GM19324 (cell line): ENCODE measurements around the gene TRIM45.
"Not testable (repeated sequence)": the region's sequence is repeated elsewhere in the genome, so short reads cannot be mapped to it uniquely, and the experiment has no call there.

Experiments used
- ATAC-seq: cut with Tn5 transposase; IDR thresholded peaks from one replicate; pipeline ENCODE4 v1.9.1; 2021; ENCODE audit warnings: mild to moderate bottlenecking, moderate library complexity; ENCODE audit not compliant: unreplicated experiment, low FRiP score

Gene TRIM45

GRCh38 chr1:117136749-117137148, 15.2 kb upstream of the TRIM45 start:
- ATAC-seq = no peak

DNA sequence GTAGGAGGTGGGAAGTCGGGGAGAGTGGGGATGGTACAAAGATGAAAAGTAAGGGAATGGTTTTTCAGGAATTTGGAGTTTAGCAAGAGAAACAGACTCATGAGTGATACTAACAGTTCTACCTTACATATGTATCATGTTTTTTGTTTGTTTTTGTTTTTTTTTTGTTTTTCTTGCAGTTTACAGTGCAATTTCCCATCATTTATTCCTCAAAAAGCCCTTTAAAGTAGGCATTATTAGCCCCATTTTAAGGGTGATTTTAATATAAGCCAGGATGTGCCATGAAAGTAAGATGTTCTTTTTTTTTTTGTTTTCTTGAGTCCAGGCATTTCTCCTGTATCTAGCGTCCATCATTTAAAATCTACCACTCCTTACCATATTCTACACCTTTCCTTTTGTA, 13.8 kb upstream of the TRIM45 start:
- no peak for ATAC-seq

- ATAC-seq = no peak
These were observed 9.0 kb upstream of the TRIM45 start for GRCh38 chr1:117130526-117130925.

- no peak for ATAC-seq
These were observed 7.0 kb upstream of the TRIM45 start for GRCh38 chr1:117128323-117129079.

DNA sequence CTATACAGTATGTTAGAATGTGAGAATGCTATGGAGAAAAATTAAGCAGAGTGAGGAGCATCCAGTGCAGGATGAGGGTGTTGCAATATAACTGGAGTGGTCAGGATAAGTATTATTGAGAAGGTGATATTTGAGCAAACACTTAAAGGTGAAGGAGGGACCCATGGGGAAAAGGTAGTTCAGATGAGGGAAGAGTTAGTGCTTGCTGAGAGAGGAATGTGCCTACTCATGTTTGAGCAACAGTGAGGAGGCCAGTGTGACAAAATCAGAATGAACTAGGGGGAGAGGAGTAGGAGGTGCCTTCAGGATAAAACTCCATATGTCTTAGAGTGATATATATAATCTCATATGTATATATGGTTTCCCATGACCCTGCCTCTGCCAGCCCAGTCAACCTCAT, 6.2 kb upstream of the TRIM45 start:
- no peak for ATAC-seq

- ATAC-seq = no peak
These were observed 3.1 kb upstream of the TRIM45 start for GRCh38 chr1:117124661-117125060.

DNA sequence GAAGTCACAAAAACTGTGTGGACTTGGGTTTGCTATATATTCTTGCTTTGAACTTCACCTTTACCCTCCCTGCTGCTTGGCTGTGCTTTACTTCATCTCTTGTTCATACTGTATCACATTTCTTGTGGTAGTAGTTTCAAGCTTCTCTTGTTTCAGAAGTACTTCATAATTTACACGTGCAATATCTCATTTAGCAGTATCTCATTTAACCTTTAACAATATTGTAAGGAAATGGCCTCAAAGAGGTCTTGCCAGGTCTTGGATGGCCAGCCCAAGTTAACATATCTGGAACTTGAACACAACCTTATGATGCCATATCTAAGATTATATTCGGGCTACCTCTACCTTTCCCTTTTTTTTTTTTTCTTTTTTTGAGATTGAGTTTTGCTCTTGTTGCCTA, 1.7 kb upstream of the TRIM45 start:
- no peak for ATAC-seq

GRCh38 chr1:117122330-117123025, 929 bp upstream of the TRIM45 start:
- no peak for ATAC-seq

- ATAC-seq = no peak
These were observed 568 bp downstream of the TRIM45 start for GRCh38 chr1:117120774-117121588.

DNA sequence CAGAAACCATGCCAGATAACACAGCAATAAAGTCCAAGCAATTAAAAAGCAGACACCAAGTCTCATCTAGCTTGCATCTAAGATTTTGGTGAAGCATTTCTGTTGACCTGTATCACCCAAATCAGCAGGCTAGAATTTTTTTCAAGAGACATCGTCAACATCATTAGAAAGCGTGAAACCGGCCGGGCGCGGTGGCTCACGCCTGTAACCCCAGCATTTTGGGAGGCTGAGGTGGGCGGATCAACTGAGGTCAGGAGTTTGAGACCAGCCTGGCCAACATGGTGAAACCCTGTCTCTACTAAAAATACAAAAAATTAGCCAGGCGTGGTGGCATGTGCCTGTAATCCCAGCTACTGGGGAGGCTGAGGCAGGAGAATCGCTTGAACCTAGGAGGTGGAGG, 2.4 kb downstream of the TRIM45 start:
- not testable (repeated sequence) for ATAC-seq

DNA sequence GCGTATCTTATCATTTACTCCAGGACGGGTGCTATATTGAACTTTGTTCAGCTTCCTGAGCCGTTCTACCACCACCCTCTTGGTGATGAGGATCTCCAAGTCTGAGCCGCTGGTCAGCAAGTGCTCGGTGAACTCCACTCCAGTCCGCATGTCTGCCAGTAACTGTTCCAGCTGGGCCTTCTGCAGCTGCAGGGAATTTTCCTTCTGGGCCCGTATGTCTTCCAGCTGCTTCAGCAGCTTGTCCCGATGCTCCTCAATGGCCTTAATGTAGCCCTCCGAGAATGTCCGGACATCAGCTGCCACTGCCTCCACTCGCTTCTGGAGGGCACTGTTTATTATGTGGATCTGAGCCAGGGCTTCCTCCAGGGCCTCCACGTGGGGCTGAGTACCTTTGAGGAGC, 3.4 kb downstream of the TRIM45 start:
- ATAC-seq = no peak

DNA sequence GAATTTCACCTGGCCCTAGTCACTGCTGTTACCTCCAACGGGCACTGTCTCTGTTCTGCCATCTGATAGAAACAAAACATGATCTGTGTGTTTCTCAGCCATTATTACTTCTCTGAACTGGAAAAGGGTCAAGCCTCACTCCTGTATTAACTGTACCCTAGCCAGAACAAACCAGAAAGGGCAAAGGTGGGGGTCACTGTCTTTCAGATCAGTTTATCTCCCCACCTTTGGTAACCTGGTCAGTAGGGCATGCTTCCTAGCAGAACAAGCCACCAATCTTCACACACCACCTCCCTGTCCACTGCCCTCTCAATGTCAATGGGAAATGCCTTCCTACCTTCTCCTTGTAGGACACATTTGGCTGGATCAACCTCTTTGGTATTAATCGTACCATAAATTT, 3.9 kb downstream of the TRIM45 start:
- no peak for ATAC-seq

DNA sequence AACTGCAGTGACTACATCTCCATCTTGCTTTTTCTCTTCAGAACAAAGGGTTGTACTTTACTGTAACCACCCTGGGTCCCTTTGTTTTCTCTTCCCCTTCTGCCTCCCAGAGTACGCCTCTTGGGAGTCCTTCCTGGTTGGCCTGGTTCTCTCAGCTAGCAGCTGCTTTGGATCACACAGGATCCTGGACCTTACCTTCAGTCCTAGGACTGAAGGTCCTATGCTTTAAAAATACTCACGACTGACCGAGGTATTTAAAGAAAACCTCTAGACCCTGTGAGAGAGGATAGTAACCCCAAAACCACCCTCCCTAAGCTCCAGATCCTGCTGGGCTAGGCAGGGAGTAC, 4.8 kb downstream of the TRIM45 start:
- ATAC-seq = no peak

GRCh38 chr1:117116090-117116783, 5.3 kb downstream of the TRIM45 start:
- ATAC-seq = no peak

- ATAC-seq = no peak
These were observed 6.7 kb downstream of the TRIM45 start for GRCh38 chr1:117114877-117115276.

- no peak for ATAC-seq
These were observed 8.3 kb downstream of the TRIM45 start for GRCh38 chr1:117113199-117113598.

DNA sequence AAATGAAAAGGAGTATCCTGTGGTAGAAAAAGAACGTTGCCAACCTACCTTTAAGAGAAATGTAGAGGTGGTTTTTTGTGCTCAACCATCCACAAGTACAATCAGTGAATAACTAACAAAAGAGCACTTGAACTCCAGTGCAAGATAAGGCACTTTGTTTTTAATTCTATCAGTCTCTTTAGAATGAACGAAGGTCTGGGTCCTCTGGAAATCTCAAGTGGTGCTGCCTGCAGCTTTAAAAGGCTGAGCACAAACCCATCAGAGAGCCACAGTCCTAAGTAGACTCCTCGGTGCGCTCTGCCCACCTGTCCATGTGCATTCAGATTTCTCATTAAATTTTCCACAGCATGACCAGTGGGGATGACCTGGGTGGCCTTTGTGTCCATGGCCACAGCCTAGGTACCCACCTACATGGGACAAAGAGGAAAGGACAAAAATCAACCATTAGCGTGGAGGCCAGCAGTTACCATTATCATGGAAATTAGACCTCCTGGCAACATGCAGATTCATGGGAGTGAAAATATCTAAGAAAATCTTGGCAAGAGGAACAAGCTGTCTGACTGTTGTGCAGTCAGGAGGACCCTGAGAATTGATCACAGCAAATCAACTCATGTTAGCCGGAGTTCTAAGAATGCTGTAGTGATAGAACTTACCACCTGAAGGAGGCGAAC, 9.4 kb downstream of the TRIM45 start:
- no peak for ATAC-seq

GRCh38 chr1:117110774-117111173, 10.8 kb downstream of the TRIM45 start:
- ATAC-seq = no peak

DNA sequence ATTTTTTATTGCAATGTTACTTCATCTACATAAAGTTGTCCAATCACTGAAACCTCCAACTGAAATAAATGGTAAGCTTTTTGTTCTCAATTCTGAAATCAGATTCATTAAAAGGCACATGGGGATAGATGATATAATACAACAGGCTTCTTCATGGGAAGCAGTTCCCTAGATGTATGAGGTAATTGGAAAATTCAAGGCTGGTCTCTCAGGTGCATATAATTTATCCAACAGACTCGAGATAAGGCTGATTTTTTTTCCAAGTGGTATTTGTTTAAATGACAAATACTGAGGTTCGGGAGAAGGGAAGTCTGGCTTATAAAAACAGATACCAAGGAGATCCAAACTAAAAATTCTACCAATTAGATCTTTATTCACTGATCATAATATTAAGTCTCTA, 14.2 kb downstream of the TRIM45 start:
- ATAC-seq = no peak

DNA sequence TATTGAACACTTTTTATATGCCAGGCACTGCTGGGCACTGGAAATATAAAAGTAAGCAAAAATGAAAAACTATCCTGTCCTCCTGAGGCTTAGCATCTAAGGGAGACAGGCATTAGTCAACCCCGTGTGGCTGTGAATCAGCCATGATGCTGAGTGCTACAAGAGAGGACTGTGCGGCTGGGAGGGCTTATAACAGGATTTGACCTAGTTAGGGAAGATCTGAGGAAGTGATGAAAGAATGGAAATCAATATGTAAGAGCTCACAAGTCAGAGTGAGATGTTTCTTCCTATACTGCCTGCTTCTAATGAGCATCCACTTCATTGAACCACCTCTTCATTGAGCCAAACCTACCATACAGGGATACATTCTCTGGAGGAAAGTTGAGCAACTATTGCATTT, 15.1 kb downstream of the TRIM45 start:
- no peak for ATAC-seq
